Hematopoietic multipotent progenitor cell treated with erythropoietin and hydrocortisone succinate and interleukin-3 and kit ligand, for 8 days (in vitro differentiated cells): ENCODE measurements around the gene KPNA1.

Experiments
- DNase-seq: peaks from one replicate; pipeline ENCODE4 v3.0.0-alpha.2; 2015

KPNA1 gene

DNA sequence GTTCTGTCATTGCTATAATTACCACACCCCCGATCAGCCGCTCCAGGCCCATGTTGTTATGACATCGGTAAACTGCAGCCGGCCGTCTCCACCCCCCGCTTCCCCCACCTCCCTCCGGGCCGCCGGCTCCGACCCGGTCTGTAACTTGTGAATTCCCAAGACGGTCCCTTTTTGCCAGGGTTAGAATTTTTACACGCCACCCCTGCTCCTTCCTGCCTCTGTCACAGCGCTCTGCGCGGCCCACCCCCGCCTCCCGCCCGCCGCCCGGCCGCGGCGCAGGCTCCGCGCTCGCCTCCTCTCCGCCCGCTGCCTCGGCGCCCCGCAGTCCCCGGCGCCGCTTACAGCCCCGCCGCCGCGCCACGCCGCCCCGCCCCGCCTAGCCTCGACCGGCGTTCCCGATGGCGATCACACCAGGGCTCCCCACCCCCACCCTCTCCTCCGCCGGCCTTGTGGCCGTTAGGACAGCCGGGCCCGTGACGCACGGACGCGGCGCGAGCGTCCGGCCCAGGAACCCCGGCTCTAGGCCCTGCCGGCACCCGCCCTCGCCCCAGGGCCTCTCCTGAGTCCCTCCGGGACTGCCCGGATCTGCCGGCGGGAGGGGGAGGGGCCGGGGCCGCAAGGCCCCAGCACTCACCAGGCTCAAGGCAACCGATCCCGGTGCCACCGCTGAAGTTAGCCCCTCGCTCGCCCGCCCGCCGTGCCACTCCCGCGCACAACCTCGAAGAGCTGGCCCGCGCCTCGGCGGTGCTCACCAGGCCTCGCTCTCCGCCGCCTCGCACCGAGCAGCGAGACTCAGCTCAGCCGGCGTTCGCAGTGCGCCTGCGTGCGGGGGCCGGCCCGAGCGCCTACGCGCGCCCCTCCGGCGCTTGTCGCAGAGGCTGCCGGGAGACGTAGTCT is at the start of gene KPNA1:
Gene KPNA1, minus strand, starts transcription at position 817 of the 897 bp plus-strand sequence. CDS start 18,374 bp downstream, outside the sequence.
- peak; percentile 90 for DNase-seq

DNA sequence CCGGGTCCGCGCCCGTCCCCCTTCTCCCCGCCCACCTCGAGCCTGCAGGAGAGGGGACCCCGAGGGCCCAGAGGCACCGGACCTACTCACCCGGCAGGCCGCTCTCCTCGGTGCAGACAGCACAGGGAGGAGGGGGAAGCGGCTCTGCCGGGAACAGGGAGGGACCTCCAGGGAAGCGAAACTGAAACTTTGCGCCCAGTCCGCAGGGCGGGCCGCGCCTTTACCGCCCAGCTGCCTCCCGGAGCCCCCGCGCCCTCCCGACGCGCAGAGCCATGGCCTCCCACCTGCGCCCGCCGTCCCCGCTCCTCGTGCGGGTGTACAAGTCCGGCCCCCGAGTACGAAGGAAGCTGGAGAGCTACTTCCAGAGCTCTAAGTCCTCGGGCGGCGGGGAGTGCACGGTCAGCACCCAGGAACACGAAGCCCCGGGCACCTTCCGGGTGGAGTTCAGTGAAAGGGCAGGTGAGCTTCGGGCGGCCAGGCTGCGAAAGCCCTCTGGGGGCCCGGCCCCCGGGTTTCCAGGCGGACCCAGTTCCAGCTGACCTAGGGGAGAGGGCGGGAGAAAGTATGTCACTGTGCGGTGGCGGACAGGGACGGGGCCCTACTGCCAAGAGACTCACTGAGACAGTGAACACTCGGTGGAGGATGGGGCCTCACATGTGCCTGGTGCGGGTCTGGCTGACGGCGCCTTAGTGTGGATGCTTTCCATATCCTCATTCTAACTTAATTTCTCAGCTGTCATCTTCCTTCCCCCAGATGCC is 49.6 kb upstream of the KPNA1 start, which contains the start of the genes DTX3L and PARP9:
Gene DTX3L, plus strand, starts transcription at position 184 of the 758 bp plus-strand sequence. Its CDS starts 89 bp downstream, at position 273.
Gene PARP9, minus strand, starts transcription at position 146 of the 758 bp plus-strand sequence. CDS start 4,680 bp downstream, outside the sequence.
- DNase-seq: peak; percentile 86

DNA sequence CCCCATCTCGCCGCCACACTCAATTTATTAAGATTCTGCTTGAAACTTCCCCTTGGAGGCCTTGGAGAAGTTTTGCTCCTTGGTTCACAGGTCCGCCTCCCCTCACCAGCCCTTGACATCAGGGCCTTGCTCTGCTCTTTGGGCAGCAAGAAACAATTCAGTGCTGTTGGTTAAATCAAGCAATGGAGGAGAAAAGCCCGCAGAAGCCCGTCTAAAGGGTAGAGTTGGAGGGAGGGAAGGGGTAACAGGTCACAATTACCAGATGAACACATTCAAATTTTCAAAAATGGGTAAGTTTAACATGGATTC is 48.9 kb upstream of the KPNA1 start:
- DNase-seq: peak; percentile 34

DNA sequence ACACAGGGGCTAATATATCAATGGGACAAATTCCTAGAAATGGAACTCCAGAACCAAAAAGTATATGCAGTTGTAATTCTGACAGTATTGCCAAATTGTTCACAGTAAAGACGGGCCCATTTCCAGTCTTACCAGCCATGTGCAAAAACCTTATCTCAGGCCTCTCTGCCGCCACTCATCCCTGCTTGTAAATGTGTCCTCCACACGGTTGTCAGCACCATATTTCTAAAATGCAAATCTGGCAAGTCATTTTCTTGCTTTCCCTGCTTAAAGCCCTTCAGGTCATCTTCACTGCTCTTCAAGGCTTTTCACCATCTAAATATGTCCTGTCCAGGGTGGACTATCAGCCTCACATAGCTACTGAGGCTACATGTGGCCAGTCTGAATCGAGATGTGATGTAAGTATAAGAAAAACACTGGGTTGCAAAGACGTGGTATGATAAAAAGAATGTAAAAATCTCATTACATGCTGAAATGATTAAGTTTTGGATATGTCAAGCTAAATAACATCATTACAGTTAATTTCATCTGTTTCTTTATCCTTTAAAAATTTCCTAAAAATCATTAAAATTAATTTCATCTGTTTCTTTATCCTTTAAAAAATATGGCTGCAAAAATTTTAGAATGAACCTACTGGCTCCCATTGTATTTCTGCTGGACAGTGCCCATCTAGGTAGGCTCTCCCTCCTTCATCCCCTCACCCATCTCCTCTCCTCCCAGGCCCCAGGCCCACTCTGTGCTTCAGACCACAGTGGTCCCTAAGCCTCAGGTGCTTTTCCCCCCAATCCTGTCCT is 48.4 kb upstream of the KPNA1 start:
- DNase-seq: peak; percentile 31

DNA sequence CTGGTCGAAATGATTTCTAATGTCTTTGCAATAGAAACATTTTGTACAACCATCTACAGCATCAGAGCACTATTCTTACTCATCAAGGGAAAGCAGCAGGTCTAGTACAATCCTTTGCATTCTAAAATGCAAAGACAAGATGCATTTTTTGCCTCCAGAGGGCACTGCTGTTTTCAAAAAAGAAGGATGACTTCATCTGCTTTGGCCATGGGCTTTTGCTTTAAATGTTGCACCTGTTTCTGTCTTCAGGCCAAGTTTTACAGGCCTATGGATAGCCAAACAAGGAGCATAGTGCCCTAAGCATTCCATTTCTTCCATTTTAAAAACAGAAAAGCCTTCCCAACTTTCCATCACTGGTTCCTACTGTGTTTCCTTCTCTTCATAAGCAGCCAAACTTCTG is 45.9 kb upstream of the KPNA1 start:
- peak; percentile 81 for DNase-seq

DNA sequence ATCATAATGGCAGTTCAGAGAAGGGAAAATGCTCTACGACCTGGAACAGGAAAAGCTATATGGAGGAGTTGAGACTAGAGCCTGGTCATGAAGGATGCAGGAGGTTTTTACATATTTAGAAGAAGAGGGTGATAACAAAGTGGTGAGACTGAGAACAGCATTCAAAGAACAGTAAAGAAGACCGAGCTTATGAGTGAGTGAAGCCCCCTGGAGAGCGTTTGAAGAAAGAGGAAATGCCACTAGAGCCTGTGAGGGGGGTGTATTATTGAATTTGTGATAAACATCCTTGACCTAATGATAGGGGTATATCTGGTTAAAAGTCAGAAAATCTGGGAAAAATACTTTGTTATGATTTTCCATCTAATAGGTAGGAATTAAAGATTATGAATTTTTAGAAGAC is 45.2 kb upstream of the KPNA1 start:
- no peak for DNase-seq

DNA sequence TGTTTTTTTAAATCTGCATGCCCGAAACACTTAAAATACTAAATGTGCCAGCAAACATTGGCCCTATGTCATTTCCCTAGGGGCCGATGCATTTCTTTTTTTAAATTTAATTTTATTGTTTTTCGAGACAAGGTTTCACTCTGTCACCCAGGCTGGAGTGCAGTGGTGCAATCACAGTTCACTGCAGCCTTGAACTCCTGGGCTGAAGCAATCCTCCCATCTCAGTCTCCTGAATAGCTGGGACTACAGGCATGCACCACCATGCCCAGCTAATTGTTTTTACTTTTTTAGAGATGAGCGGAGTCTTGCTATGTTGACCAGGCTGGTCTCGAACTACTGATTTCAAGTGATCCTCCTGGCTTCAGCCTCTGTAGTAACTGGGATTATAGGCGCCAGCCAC is 43.9 kb upstream of the KPNA1 start:
- DNase-seq: no peak

DNA sequence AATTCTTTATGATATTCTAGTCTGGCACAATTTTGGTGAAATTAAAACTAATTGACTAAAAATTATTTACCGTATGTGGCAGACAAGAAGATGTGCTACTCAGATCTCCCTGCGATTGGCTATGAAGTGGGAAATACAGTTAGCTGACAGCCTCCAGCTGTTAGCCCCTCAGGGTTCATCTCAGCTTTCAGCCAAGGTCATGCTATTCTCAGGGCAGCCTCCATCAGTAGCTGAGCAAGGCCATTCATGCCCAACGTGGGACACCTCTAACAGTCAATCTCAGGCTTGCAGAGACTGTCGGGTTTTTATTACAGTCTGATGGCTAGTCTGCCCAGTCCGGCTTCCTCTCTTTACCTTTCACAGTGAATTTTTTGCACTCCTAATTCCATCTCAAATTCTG is 42.6 kb upstream of the KPNA1 start:
- DNase-seq: no peak

DNA sequence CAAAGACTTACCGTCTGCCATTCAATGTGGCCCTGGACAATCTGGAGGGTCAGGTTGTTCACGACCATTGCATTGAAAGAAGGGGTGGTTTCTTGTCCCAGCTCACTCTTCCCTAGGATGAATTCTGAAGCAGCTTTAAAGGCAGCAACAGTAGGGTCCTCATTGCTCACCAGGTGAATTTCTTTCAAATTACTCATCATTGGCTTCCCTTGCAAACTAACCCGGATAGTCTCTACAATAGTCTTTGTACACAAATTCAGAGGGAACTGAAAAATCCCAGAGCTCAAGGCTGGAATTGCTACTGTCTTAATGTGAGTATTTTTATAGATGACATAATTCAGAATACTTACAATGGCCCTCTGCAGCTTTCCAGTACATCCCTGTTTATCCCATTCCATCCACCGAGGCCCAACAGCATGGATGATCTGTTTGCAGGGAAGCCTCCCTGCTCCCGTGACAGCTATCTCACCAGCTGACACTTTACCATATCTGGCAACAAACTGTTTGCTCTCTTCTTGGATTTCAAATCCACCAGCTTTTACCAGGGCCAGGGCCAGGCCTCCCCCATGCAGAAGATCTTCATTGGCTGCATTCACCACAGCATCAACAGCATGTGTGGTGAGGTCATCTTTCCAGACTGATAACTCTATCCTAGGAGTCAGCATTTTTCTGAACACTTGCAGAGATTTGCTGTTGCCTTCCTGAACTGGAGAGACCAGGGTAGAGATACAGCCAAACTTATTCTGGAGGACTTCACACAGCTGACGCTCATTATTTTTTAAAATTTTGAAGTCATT is 40.7 kb upstream of the KPNA1 start:
- no peak for DNase-seq

DNA sequence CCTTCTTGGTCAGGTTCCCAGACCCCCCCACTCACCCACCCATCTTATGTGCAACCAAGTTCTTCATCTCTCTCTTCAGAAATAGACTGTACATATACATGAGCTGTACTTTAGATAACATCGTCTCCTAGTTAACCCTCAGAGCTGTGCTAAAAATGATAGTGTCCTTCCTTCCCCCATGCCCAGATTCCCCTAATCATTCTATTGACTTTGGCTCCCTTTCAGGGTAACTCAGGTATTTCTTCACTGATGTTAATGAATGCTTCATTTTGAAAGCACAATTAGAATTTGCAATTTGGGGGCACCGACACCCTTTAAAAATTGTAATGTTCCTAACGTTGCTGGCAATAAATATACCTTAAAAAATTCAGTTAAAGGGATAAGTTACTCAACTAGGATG is 38.4 kb upstream of the KPNA1 start:
- DNase-seq: no peak

DNA sequence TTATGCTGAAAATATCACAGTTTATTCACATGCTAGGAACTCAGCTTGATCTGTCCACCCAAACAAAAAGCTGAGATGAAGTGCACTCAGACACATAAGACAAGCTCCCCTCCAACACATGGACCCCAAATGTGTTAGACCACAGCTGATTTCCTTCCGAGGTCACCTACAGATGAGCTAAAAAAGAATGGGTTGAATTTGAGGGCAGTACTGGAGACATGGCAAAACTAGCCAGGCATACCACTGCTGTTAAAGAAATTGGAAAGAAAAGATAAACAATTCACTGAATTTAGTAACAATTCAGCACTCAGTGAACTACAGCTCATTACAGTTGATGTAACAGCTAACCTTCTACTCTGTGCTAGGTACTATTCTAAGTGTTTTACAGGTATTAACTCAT is 33.9 kb upstream of the KPNA1 start:
- no peak for DNase-seq

DNA sequence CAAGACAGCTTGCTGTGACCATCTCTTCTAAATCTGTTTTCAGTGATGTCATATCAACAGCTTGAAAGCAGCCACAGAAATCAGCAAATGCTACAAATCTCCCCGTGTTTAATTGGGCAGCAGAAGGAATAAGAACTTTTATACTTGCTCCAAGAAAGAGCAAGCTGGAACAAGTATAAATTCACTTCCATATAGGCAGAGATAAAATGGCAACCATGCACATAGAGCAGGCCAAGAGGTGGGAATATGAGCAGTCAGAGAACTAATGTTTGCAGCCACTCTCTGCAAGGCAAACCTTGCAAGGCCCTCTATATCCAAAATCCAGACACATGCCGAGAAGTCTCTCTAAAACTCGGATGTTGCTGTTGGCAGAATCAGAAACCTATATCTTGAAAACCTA is 33.3 kb upstream of the KPNA1 start:
- DNase-seq: no peak

DNA sequence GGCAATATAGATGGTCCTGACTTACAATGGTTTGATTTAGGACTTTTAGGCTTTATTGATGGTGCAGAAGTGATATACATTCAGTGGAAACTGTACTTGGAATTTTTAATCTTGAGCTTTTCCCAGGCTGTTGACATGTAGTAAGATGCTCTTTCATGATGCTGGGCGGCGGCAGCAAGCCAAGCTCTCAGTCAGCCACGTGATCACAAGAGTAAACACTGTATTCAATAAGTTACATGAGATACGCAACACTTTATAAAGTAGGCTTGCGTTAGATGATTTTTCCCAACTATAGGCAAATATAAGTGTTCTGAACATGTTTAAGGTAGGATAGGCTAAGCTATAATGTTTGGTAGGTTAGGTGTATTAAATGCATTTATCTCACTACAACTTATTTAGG is 31.4 kb upstream of the KPNA1 start:
- no peak for DNase-seq

DNA sequence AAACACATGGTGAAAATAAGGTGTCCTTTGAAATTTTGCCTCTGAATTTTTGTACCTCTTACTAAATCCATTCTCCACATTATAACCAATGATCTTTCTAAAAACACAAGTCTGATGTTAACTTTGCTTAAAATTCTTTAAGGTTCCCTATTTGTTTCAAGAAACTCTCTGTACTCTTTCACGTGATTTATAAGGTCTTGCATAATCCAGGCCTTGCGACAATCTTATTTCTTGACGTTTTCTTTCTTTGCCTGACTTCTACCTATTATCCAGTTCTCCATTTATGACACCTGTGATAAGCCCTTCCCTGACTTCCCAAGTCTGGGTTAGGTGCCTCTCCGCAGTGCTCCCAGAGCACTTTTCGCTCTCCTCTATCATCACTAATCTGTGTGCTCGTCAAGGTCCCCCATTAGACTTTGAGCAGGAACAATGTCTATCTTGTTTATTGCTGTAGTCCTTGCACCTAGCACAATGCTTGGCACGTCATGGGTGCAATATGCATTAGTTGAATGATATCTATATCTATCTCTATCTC is 24.3 kb upstream of the KPNA1 start:
- DNase-seq: no peak

DNA sequence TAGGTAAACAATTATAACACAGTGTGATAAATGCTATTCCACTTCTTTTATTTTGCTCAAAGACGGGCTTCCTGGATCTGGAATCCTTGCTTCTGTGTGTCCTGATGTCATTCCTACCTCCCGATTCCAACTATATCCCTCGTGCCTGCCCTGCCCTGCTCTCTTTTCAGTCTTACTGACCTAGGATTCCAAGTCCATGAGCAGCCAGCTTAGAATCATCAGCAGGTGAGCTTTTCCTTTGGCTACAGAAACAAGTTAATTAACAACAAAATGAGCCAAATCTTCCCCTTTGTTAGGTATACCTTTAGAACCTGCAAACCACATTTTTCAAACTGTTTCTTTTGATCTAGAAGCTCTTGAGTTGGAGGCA is 21.9 kb upstream of the KPNA1 start:
- no peak for DNase-seq

DNA sequence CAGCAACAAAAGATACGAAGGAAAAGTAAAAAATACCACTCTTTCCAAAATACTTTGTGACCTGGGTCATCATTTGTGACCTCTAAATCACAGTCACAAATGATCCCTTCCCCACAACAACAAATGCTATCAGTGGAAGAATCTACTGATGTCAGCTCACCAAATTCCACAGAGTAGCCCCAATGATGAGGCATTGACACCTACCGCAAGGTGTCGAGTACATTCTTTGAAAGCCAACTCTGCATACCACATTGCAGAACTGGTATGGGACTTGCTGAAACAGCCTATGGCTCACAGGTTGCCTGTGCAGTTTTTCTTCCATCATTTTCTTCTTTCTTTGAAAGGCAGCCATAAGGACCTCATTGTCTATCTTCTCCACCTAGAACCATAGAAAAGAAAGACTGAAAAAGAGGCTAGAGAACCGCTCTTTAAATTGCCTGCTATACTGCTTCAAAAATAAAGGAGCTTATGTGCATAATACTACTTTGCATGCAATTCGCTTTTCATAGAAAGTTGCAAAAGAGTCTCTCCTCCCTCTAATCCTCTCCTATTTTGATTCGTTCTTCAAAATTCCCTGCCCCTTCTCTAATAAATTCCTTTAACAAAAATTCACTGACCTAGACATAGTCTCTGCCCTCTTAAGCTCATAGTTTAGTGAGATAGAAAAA is 21.4 kb upstream of the KPNA1 start:
- no peak for DNase-seq

DNA sequence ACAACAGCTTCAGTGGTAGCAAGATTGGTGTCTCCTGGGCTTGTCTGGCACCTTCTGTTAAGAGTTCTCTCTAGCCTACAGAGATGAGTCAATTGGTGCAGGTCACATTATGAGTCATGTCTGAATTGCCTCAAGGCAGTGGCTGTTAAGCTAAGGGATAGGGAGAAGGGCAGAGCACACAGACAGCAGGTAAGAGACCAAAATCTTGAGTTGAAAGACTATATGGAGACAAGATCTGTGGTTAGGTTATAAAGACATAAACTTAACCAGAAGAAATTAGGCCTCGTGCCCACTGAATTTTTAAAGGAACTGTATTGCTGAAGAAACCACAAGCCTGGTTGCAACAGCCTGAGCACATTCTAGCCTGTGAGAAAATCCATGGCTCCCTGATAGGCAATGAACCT is 19.2 kb upstream of the KPNA1 start:
- DNase-seq: peak; percentile 22

DNA sequence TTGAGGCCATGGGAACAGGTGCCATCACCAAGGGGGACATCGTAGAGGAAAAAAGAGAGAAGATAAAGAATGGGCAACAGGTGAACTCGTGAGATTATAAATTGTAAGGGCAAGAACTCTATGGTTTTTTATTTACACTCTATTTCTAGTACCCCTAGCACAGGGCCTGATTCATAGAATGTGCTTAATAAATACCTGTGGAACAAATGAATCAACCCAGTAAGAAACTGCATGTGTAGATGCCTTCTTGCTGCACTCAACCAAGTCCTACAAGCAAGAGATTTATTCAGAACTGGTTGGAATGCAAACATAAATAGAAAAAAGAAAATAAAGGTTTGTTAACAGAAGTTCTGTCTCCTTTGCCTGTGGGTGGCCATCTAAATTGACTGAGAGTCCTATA is 18.7 kb upstream of the KPNA1 start:
- no peak for DNase-seq

DNA sequence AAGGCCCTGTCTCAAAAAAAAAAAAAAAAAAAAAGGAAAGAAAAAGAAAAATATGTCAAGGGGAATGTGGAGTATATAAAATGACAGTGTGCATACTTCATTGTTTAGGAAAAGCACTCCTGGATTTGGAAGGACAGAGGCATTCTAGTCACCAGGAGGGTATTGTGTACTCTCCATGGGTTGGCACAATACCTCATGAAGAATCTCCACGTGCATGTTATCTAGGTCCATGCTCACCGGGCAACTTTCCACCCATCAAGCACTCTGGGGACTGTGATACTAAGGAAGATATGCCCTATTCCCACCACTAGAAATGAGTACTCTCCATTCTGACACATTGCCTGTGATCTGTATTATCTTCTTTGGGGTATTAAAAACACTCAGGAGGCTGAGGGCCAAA is 15.4 kb upstream of the KPNA1 start:
- DNase-seq: no peak

DNA sequence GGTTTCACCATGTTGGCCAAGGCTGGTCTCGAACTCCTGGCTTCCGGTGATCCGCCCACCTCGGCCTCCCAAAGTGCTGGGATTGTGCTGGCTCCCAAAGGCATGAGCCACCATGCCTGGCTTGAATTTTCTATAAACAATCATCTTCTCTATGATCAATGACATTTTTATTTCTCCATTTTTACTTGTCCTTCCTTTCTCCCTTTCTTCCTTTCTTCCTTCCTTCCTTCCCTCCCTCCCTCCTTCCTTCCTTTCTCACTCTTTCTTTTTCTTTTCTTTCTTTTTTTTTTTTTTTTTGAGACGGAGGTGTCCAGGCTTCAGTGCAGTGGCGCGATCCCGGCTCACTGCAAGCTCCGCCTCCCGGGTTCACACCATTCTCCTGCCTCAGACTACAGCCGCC is 8.6 kb upstream of the KPNA1 start:
- DNase-seq: no peak

DNA sequence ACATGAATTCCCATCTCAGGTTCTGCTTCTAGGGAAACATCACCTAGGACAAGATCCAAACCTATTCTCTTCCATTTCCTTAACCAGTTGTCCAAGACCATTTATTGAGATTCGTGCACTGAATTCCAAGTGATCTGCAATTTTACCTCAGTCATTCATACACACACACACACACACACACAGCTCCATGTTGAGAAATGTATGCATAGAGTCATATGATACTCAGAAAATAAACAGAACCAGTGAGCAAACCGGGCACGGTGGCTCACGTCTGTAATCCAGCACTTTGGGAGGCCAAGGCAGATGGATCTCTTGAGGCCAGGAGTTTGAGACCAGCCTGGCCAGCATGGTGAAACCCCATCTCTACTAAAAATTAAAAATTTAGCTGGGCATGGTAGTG is 6.1 kb upstream of the KPNA1 start:
- no peak for DNase-seq

DNA sequence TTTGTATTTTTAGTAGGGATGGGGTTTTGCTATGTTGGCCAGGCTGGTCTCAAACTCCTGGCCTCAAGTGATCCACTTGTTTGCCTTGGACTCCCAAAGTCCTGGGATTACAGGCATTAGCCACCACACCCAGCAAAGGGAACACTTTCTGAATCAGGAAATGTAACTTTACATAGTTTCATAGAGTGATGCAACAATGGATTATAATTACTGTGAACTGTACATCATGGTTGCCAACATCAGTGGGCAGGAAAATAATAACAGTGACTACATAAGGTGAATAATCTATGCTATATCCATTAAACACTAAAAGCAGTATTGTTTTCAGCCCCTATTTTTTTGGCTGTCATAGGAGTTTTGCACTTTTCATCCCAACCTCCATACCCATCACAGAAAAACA is 5.0 kb upstream of the KPNA1 start:
- DNase-seq: no peak
